Cerebellar nuclear complex (tissue), 1 donor: ENCODE data around the gene COMMD8.

Source experiments
- DNase-seq, 2 experiments: peaks; one replicate each; lab custom pipeline; 2025; lab: John Stamatoyannopoulos, UW

The COMMD8 gene

DNA sequence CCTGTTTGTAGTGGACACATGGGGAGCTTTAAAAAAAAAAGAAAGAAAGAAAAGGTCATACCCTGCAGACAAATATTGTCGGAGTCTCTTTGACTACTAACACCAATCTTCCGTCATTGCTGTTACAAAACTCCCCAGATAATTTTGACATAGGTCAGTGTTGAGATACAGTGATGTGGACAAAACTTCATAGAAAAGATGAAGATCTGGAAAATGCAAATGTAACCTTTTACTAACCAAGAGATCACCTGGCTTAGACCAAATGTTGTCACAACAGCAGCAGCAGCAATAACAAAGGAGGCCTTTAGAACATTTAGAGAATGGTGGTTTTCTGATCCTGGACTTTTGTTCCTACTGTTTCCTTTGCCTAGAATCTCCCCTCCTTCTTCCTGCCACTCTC is 8.1 kb upstream of the COMMD8 start:
- DNase-seq = no peak

DNA sequence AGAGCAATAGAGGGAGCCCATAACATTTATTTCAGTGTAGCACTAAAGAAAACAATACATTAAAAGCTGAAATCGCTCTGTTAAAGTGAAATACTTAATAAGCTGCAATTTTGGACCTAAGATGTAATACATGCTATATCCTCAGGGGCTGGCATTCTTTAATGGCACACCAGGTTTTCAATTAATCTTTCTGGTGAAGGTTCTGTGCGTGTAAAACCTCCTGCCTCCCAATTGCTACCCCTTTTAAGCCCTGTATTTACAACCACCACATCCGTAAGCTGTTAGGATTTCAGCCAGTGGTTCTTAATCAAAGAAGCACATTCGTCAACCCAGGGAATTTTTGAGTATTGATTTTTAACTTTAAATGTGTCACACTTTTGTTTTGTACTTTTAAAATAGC is 7.6 kb upstream of the COMMD8 start:
- no peak for DNase-seq

DNA sequence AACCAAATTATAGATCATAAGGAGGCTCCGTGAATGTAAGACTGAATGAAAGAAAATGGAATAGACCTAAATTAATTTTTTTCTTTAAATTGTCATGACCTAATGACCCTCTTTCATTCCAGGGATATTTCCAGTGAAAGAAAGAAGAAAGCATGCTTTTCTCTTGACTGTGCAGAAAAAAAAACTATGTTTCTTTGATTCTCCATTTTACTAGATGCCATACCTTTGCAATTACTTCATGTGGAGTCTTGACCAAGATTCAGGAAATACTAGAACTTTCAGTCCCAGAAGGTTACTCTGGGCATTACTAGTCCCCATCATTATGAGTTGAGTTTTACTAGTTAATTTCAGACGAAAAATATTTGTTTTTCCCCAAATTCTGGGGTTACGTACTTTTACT is 6.4 kb upstream of the COMMD8 start:
- no peak for DNase-seq

GRCh38 chr4:47468706-47469365 is 5.3 kb upstream of the COMMD8 start:
- DNase-seq = no peak

DNA sequence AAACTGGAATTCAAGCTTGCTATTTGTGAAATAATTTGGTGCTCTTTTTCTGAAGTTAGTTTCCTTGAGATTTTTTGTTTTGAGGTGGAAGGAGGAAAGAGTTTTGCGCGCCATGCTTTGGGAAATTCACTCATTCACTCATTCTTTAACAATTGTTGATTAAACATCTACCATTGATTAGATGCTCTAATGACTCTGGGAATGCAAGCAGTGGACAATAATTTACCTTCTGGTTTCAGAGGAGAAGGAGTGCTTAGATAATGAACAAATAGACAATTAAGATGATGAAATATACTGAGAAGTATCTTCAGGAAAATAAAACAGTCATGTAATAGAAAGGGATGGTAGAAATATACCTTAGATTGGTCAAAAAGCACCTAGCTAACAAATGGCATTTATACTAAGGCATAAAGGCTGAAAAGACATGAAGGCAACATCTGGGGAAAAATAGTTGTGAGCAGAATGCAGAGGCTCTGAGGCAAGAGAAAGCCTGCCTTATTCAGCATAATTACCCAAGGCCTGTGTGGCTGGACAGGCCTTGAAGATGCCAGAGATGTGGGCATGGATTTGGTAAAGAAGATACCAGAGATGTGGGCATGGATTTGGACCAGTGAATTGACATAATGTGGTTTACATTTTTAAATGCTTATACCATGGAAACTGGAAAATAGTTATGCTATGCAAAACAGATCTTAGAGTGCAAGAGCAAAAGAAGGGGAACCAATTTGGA is 2.7 kb upstream of the COMMD8 start:
- DNase-seq = no peak

DNA sequence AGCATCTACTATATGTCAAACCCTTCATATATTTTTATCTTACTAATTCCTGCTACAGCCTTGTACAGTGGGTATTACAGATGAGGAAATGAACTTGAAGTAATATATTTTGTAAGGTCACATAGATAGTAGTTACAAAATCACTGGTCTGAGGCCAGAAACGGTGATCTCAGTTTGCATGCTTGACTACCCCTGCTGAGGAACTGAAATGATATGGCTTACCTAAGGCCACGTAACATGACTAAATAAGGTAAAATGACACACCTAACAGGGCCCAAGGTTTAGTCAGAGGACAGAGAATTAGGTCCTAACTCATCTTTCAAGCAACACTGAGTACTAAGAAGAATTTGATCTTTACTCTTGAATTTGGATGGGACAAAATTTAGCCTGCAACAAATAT is 1.5 kb upstream of the COMMD8 start:
- no peak for DNase-seq

- DNase-seq = peak in 1 of 2 experiments; percentile 32
These were observed 685 bp downstream of the COMMD8 start for GRCh38 chr4:47462799-47463234.

- DNase-seq = no peak
These were observed 11.8 kb downstream of the COMMD8 start for GRCh38 chr4:47451657-47452056.

DNA sequence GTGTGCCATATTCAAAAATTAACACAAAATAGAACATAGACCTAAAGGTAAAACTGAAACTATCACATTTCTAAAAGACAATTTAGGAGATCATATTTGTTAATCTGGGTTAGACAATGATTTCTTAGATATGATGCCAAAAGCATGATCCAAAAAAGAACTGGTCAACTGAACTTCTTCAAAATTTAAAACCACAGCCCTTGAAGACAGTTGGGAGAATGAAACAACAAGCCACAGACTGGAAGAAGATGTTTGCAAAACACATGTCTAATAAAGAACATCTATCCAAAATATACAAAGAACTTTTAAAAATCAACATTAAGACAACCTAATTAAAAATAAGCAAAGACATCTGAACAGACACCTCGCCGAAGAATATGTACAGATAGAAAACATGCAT is 19.5 kb downstream of the COMMD8 start:
- DNase-seq = no peak

- DNase-seq = no peak
These were observed 20.5 kb downstream of the COMMD8 start for GRCh38 chr4:47442980-47443379.

DNA sequence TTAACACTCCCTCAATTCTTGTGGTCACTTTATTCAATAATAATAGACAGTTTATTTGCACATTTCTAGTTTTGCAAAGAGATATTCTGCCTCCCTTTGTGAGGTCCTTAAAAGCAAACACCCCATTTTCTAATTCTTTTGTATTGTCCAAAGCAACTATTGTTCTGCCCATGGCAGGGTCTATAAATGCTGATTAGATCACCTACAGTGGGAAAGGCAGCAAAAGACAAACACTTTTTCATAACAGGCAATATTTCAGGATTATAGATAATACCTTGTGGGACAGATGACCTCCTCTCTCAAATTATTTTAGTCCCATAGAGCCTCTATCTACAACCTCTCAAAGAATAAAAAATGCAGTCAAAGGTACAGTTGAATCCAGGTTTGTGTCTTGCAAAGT is 28.6 kb downstream of the COMMD8 start:
- DNase-seq = no peak

GRCh38 chr4:47432749-47433148 is 30.8 kb downstream of the COMMD8 start:
- DNase-seq = no peak

- no peak for DNase-seq
These were observed 35.6 kb downstream of the COMMD8 start for GRCh38 chr4:47427935-47428334.

DNA sequence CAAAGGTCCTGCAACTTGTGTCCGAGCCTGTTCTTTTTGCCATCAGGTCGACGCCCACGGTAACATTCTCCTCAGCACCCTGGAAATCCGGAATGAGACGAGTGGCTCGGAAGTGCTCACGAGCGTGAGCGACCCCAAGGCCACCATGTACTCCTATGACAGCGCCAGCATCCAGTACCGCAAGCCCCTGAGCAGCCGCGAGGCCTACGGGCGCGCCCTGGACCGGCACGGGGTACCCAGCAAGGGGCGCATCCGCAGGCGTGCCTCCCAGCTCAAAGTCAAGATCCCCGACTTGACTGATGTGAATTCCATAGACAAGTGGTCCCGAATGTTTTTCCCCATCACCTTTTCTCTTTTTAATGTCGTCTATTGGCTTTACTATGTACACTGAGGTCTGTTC is 37.9 kb downstream of the COMMD8 start:
- DNase-seq = no peak

- no peak for DNase-seq
These were observed 44.2 kb downstream of the COMMD8 start for GRCh38 chr4:47419296-47419695.

DNA sequence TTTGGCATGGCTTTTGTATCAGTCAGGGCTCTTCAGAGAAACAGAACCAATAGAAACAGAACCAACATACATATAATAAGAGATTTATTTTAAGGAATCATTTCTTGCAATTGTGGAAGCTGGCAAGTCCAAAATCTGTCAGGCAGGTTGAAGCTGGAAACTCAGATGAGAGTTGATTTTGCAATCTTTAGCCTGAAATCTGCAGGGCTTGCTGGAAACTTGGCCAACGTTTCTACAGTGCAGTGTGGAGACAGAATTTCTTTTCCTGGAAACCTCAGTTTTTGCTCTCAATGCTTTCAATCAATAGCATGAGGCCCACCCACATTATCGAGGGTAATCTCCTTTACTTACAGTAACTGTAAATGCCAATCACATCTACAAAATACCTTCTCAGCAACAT is 45.4 kb downstream of the COMMD8 start:
- DNase-seq = no peak

- DNase-seq = no peak
These were observed 47.8 kb downstream of the COMMD8 start for GRCh38 chr4:47415719-47416118.

DNA sequence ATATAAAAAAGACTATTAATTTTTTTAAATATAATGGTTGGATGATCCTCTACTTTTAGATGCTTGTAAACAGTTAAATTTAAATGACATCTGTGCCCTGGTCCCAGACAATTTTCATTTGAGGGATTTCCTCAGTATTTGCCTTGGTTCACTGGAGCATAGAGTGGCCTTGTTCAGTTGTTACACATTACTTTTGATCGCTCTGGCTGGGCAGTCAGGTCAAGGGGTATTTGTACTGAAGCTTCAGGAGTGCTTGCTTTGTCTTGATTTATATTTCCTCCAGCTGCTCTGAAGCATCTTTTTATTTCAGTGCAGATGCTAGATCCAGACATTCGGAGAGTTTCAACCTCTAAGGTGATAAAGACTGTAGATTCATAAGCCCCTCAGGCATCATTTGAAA is 50.0 kb downstream of the COMMD8 start:
- DNase-seq = no peak

- DNase-seq = no peak
These were observed 53.2 kb downstream of the COMMD8 start for GRCh38 chr4:47410271-47410670.

GRCh38 chr4:47406408-47406807 is 57.1 kb downstream of the COMMD8 start:
- no peak for DNase-seq
